ENCODE measurements around the gene TMEM116.
"Not testable (repeated sequence)": the region's sequence is repeated elsewhere in the genome, so short reads cannot be mapped to it uniquely, and the experiment has no call there.

Gene TMEM116

DNA sequence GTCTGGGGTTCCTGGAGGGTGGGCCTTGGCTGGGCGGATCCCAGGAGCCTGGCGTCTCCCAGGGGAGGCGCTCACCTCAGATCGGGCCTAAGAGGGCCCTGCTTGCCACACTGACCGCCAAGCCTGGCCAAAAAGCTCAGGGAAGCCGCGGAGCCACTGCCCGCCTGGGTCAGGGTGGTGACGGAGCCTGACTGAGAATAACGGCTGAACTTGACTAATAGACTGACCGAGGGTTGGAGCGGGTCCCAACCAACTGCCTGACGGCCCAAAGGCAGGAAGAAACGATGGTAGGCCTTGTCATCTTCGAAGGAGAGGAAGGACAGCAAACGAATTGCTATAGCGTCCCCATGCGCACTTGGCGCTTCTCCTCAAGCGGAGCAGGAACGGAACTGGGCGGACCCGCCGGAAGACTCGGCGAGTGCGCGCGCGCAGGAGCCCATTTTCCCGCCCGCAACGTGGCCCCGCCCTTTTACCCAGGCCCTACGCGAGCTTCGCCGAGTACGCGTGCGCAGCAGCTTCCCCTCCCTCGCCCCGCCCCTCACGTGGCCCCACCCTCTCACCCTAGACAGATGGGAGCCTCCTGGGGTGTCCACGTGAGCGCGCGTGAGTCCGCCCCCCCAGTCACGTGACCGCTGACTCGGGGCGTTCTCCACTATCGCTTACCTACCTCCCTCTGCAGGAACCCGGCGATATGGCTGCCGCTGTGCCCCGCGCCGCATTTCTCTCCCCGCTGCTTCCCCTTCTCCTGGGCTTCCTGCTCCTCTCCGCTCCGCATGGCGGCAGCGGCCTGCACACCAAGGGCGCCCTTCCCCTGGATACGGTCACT lies at the start of gene TMEM116, which contains the start of gene ERP29:
TMEM116 (minus strand) TSS at position 391 of the 826 bp plus-strand sequence. CDS start 7,895 bp downstream, outside the sequence.
ERP29 (plus strand) TSS at position 652 of the 826 bp plus-strand sequence; CDS start at position 692, 40 bp downstream.
- peak; percentile 99 for DNase-seq

DNA sequence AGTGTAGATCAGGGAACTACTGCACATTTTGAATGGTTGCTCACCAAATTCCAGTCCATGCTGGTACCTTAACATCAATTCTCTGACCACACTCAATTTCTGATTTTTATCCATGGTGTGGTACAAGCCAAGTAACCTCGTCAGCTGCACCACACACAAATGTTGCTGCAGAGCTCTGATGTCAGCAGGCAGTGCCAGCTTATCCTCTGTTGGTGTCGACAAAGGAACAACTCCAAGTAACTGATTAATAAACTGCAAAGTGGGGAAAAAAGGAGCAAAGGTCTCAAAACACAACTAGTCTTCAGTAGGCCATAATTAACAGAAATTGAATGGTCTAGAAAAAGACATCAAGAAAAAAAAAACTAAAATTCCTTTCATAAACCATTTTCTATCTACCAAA lies 48.2 kb upstream of the TMEM116 start:
- no peak for DNase-seq

DNA sequence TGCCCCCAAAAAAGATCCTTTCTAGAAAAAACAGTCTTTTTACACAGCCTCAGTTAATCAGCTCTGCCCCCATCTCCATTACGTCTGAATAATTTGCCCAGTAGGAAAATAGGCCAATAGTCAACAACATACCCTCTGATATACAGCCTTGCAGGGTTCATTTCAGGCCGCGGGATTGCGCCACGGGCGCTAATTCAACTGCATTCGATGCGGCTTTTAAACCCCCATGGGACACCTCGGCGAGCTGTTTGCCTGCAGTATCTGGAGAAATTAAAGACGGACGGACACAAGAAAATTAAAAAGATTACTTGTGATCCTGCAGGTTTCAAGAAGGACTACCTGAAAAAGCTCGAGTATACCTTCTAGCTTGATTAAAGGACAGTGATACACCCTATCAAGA lies 36.4 kb upstream of the TMEM116 start:
- DNase-seq = no peak

GRCh38 chr12:112046003-112046402 lies 33.0 kb upstream of the TMEM116 start:
- no peak for DNase-seq

DNA sequence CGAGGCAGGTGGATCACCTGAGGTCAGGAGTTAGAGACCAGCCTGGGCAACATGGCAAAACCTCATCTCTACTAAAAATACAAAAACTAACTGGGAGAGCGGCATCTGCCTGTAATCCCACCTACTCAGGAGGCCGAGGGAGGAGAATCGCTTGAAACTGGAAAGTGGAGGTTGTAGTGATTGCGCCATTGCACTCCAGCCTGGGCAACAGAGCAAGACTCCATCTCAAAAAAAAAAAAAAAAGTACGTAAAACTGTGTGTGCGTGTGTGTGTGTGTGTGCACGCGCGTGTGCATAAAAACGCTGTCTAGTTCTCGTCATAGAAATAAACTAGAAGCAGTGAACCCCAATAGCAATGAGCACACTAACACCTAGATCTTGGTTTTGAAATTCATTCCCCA lies 23.6 kb upstream of the TMEM116 start:
- not testable (repeated sequence) for DNase-seq

DNA sequence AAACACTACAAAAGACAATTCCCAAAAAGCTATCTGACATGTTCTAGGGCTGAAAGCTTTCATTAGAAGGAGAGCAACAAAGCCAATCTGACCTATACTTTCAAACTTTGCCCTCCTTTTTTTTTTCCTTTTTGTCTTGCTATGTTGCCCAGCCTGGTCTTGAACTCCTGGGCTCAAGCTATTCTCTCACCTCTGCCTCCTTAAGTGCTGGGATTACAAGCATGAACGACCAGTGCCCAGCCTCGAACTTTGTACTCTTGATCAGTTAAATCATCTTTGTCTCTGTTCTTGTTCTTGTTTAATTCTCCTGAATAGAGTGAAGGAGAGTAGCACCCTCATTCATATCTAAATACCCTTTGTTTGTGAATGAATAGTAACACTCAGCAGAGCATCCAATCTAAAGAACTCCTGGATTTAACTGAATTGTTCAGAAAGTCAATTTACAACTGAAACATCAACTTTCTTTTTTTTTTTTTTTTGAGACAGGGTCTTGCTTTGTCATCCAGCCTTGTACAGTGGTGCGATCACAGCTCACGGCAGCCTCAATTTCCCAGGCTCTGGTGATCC lies 22.3 kb upstream of the TMEM116 start:
- DNase-seq = no peak

- DNase-seq = no peak
These were observed 19.3 kb upstream of the TMEM116 start for GRCh38 chr12:112032292-112032691.

GRCh38 chr12:112031472-112031871 lies 18.5 kb upstream of the TMEM116 start:
- DNase-seq = no peak

GRCh38 chr12:112029301-112029700 lies 16.3 kb upstream of the TMEM116 start:
- no peak for DNase-seq

DNA sequence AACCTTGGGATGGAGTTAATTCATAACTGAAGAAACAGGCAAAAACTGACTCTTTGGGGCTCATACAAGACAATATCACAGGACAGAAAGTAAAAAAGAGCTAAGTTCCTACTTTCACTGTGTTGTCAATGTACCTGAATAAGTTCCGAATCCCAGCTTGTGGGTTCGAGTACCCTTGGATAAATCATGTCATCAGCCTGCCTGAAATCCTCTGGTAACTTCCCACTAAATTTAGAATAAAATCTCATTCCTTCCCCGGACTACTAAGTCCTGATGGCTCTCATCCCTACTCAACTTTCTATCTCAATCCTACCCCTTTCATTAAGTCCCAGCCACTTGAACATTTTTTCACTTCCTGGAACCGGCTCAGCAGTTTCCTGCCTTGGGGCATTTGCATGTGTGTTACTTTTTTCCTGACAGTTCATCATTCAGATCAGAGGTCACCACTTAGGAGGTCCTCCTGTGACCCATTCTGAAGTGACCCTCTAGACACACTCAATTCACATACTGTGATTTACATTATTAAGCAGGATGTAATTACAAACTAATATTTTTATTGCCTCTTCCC lies 12.9 kb upstream of the TMEM116 start:
- peak; percentile 43 for DNase-seq

DNA sequence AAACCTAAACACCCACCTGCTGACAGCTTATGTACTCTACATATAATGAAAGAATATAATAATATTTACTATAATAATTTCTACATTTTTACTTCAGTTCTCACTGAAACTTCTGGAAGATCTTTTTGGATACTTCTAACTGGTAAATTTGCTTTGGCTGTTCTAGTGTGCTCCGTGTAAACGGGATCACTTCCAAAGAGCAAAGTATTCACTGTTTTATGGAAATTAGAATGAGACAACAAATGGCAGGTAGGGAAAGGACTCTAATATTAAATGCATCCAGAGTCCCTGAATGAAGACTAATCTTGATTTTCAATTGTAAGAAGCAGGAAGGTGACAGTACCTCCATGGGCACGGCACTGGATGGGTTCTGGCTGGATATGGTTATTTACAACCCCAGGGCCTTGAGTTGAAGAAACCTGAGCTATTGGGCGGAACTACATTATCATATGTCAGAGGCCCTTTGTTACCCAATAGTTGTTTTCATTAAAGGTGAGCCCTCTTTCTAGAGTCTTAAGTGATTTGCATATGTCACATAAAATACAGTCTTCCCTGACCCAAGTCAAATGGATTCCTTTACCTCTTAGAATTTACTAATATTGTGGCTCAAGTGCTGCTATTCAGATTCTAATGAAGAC lies 10.9 kb upstream of the TMEM116 start:
- no peak for DNase-seq

DNA sequence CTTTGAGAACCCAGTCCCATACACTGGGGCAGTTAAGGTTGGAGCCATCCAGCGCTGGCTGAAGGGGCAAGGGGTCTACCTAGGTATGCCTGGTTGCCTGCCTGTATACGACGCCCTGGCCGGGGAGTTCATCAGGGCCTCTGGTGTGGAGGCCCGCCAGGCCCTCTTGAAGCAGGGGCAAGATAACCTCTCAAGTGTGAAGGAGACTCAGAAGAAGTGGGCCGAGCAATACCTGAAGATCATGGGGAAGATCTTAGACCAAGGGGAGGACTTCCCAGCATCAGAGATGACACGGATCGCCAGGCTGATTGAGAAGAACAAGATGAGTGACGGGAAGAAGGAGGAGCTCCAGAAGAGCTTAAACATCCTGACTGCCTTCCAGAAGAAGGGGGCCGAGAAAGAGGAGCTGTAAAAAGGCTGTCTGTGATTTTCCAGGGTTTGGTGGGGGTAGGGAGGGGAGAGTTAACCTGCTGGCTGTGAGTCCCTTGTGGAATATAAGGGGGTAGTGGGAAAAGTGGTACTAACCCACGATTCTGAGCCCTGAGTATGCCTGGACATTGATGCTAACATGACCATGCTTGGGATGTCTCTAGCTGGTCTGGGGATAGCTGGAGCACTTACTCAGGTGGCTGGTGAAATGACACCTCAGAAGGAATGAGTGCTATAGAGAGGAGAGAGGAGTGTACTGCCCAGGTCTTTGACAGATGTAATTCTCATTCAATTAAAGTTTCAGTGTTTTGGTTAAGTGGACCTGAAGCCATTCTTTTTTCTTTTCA lies 9.5 kb upstream of the TMEM116 start:
- no peak for DNase-seq

- no peak for DNase-seq
These were observed 8.0 kb upstream of the TMEM116 start for GRCh38 chr12:112020947-112021457.

DNA sequence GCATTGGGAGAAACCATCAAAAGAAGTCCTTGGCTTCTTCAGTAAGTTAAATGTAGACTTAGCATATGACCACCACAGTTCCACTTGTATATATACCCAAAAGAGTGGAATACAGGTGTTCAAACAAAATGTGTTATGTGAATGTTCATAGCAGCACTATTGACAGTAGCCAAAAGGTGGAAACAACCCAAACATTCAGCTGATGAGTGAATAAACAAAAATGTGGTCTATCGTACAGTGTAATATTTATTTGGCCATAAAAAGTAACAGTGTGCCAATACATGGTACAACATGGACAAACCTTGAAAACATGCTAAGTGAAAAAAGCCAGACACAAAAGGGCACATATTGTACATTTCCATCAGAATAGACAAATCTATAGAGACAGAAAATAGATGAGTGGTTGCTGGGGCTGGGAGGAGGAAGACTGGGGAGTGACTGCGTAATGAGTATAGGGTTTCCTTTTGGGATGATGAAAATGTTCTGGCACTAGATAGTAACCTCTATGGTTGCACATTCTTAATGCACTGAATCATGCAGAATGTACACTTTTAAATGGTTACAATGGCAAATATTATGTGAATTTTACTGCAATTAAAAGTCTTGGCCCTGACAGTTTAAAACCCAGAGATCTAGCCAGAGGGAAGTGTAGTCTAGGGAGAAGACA lies 5.7 kb upstream of the TMEM116 start:
- peak; percentile 85 for DNase-seq

DNA sequence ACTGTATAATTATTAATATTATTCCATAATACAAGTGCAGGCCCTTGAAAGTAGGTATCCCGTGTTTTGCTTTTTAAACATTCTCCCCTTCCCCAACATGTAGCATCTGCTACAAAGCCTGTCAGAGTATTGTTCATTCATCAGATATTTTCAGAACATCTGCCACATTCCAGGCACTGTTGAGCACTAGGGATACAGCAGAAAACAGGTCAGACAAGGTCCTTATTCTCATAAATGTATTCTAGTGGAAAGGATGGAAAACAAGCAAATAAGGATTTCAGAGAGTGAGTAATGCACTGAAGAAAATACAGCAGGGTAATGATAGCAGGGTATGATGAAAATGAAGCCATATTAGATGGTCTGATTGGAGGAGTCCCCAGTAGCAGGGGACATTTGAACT lies 4.1 kb upstream of the TMEM116 start:
- no peak for DNase-seq

DNA sequence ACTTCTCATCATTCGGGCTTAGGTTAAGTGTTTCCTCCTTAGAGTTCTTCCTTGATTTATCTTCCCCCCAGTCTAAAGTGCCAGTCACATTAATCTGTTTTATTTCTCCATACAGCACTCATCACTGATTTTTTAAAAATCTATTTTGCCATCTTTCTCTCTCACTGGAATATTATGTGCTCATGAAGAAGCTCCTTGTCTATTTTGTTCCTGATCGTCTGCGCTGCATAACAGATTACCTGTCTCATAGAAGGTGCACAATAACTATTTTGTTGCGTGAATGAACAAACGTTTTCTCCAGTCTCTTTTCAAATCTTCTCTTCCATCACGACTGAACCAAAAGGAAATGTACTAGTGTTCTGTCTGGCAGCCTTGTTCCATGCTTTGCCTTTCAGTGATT lies 3.0 kb upstream of the TMEM116 start:
- no peak for DNase-seq

DNA sequence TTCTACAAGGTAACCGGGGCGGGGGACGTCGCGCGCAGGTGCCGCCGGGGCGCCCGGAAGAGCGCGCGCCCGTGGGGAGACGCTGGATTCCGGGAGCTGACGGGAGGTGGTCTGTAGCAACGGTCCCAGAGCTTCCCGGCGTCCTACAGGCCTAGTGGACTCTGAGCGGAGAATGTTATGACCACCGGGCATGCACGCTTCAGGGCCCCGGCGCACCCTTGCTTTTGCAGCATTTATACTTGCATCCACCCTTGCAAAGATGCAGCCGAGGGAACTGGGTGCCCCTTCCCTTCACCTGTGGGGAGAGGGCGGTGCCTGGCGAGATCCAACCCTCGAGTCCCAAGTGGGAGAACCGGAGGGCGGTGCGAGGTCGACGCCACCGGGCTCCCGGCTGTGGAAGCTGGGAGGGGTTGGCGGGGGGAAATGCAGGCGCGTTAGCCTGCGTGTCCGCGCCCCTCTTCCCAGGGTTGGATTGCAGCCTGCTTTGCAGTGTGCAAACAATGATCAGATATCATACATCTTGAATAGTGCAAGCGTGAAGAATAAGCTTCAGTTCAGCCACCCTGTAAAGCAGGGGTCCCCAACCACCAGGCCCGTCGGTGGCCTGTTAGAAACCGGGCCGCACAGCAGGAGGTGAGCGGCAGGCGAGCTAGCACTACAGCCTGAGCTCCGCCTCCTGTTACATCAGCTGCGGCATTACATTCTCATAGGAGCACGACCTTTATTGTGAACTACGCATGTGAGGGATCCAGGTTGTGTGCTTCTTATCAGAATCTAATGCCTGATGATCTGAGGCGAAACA lies 837 bp upstream of the TMEM116 start:
- DNase-seq = peak; percentile 75

DNA sequence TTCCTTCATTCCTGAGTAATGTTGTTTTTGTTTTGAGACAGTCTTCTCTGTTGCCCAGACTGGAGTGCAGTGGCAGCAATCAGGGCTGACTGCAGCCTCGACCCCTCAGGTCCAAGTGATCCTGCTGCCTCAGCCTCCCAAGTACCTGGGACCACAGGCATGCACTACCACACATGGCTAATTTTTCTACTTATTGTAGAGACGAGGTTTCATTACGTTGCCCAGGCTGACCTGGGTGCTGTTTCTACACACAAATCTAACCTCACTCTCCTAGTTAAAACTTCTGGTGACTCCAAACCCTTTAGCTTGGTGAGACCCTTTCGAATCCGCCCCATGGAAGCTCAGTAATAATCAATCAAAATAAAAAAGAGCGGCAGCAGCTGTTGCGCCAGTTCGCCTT lies 1.3 kb downstream of the TMEM116 start:
- no peak for DNase-seq

DNA sequence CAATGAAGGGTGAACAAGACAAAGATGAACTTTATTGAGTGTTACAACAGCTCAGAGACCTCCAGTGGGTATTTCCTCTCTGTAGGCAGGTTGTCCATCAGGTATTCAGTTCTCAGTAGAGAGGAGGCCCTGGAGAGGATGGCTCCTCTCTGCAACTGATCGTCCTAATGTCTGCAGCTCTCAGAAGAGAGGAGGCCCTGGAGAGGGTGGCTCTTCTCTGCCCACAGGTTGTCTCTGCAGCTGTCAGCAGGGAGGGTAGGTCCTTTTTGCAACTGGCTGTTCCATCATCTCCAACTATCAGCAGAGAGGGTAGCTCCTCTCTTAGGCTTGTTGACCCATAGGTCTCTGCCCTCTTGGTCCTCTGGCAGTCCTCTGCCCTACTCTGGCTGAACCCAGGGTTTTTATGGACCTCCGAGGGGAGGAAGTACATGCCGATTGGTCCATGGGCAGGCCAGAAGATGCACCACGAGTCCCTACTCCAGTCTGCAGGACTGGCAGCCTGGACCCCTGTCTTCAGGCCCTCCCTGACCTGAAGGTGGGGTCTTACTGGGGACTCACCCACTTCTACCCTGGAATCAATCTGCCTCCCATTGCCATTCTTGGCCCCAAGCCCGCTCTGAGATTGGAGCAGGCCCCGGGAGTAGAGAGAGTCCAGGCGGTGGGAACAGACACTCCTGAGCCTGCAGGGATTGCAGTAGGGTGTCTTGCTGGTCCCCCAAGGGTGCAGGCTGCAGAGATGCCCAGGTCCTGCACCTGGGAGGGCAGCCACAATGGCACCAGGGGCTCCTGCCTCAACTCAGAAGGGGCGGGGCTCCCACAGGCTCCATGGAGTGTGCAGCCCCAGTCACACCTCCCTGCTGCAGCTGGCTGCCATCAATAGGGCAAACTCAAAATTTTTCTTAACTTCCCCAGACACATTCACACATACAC lies 2.3 kb downstream of the TMEM116 start:
- no peak for DNase-seq

DNA sequence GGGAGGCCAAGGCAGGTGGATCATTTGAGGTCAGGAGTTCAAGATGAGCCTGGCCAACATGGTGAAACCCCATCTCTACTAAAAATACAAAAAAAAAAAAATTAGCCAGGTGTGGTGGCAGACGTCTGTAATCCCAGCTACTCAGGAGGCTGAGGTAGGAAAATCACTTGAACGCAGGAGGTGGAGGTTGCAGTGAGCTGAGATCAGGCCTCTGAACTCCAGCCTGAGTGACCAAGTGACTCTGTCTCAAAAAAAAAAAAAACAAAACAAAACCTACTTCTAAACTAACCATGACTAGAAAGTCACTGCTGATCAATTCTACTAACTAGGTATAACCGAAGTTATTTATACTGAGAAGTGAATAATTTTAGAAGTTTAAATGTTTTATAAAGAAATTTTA lies 3.4 kb downstream of the TMEM116 start:
- not testable (repeated sequence) for DNase-seq
